H9 (cell line): Measurements from ENCODE around the gene C2orf42. TPM values are rescaled to one million over a fixed set of nuclear protein-coding genes. Genes with fewer than 3 reads are reported as not detected.

Experiments
- DNase-seq: peaks from one replicate; pipeline ENCODE4 v3.0.0-alpha.2; 2017
- H2AFZ ChIP-seq: one replicate; pipeline ENCODE4 v1.6.1; 2013; ENCODE audit warnings: mild to moderate bottlenecking, low read length, control low read depth, moderate library complexity
- H2AK5ac ChIP-seq: 2 replicates; pipeline ENCODE4 v1.6.1; 2013; ENCODE audit warnings: low read length, control low read depth, mixed read lengths; ENCODE audit not compliant: insufficient read length
- H2BK120ac ChIP-seq: one replicate; pipeline ENCODE4 v1.6.1; 2013; ENCODE audit warnings: low read depth, mild to moderate bottlenecking, low read length, control low read depth, inconsistent platforms; ENCODE audit not compliant: poor library complexity, severe bottlenecking
- H2BK12ac ChIP-seq: 2 replicates; pipeline ENCODE4 v1.6.1; 2013; ENCODE audit warnings: low read length, control low read depth, mixed read lengths, low read depth; ENCODE audit not compliant: insufficient read length
- H2BK15ac ChIP-seq: 2 replicates; pipeline ENCODE4 v1.6.1; 2013; ENCODE audit warnings: low read depth, low read length, control low read depth
- H2BK20ac ChIP-seq: one replicate; pipeline ENCODE4 v1.6.1; 2013; ENCODE audit warnings: low read depth, mild to moderate bottlenecking, low read length, control low read depth, inconsistent platforms; ENCODE audit not compliant: poor library complexity, severe bottlenecking
- H2BK5ac ChIP-seq: 2 replicates; pipeline ENCODE4 v1.6.1; 2013; ENCODE audit warnings: low read length, control low read depth, mixed read lengths; ENCODE audit not compliant: insufficient read length
- H3K14ac ChIP-seq: 2 replicates; pipeline ENCODE4 v1.6.1; 2013; ENCODE audit warnings: low read length, control low read depth; ENCODE audit not compliant: insufficient read depth
- H3K18ac ChIP-seq: 2 replicates; pipeline ENCODE4 v1.6.1; 2013; ENCODE audit warnings: low read depth, mild to moderate bottlenecking, mixed read lengths, low read length, control low read depth; ENCODE audit not compliant: insufficient read length
- H3K23ac ChIP-seq: 2 replicates; pipeline ENCODE4 v1.6.1; 2013; ENCODE audit warnings: low read length, control low read depth, mixed read lengths, low read depth; ENCODE audit not compliant: insufficient read length
- H3K23me2 ChIP-seq: 2 replicates; pipeline ENCODE4 v1.6.1; 2013; ENCODE audit warnings: low read depth, mild to moderate bottlenecking, mixed read lengths, low read length, control low read depth; ENCODE audit not compliant: insufficient read length, poor library complexity, severe bottlenecking
- H3K27ac ChIP-seq: 2 replicates; pipeline ENCODE4 v1.5.1; 2013; ENCODE audit warnings: low read length, control low read depth, mixed read lengths, low read depth; ENCODE audit not compliant: insufficient read length
- H3K27me3 ChIP-seq: 2 replicates; pipeline ENCODE4 v1.6.1; 2013; ENCODE audit warnings: low read length, control low read depth, inconsistent platforms; ENCODE audit not compliant: insufficient read depth
- H3K4ac ChIP-seq: 2 replicates; pipeline ENCODE4 v1.6.1; 2013; ENCODE audit warnings: low read depth, mild to moderate bottlenecking, control low read depth, inconsistent platforms, low read length, moderate library complexity
- H3K4me1 ChIP-seq: 2 replicates; pipeline ENCODE4 v1.6.1; 2013; ENCODE audit warnings: low read length, control low read depth, inconsistent platforms; ENCODE audit not compliant: insufficient read depth
- H3K4me2 ChIP-seq: 2 replicates; pipeline ENCODE4 v1.6.1; 2013; ENCODE audit warnings: low read length, control low read depth, mixed read lengths; ENCODE audit not compliant: insufficient read length, insufficient read depth
- H3K56ac ChIP-seq: 2 replicates; pipeline ENCODE4 v1.6.1; 2013; ENCODE audit warnings: low read depth, mild to moderate bottlenecking, mixed read lengths, low read length, control low read depth; ENCODE audit not compliant: insufficient read length
- H3K79me1 ChIP-seq: 2 replicates; pipeline ENCODE4 v1.6.1; 2013; ENCODE audit warnings: low read depth, mild to moderate bottlenecking, moderate library complexity, low read length, control low read depth, inconsistent platforms; ENCODE audit not compliant: insufficient read depth, poor library complexity, severe bottlenecking
- H3K79me2 ChIP-seq: 2 replicates; pipeline ENCODE4 v1.6.1; 2013; ENCODE audit warnings: low read length, control low read depth, inconsistent platforms; ENCODE audit not compliant: insufficient read depth
- H3K9ac ChIP-seq: 2 replicates; pipeline ENCODE4 v1.6.1; 2013; ENCODE audit warnings: low read length, control low read depth, mixed read lengths; ENCODE audit not compliant: insufficient read length; ENCODE audit errors: extremely low read depth
- H3K9me3 ChIP-seq: one replicate; pipeline ENCODE4 v1.6.1; 2013; ENCODE audit warnings: low read depth, low read length, inconsistent platforms; ENCODE audit not compliant: control insufficient read depth
- H3T11ph ChIP-seq: one replicate; pipeline ENCODE4 v1.6.1; 2013; ENCODE audit warnings: mild to moderate bottlenecking, low read length, control low read depth, inconsistent platforms
- H4K20me1 ChIP-seq: one replicate; pipeline ENCODE4 v1.6.1; 2013; ENCODE audit not compliant: control insufficient read depth, insufficient read length, insufficient read depth
- H4K5ac ChIP-seq: 2 replicates; pipeline ENCODE4 v1.6.1; 2013; ENCODE audit warnings: low read depth, mild to moderate bottlenecking, mixed read lengths, low read length, control low read depth; ENCODE audit not compliant: insufficient read length
- H4K8ac ChIP-seq: replicated peaks from 2 replicates; pipeline ENCODE4 v1.6.1; 2013; ENCODE audit warnings: low read length, control low read depth, mixed read lengths, low read depth; ENCODE audit not compliant: insufficient read length
- H4K91ac ChIP-seq: 2 replicates; pipeline ENCODE4 v1.6.1; 2013; ENCODE audit warnings: low read depth, mild to moderate bottlenecking, moderate library complexity, mixed read lengths, low read length, control low read depth; ENCODE audit not compliant: insufficient read length
- H3K27ac Mint-ChIP-seq, 3 experiments: 2 replicates in 2 of 3; 3 replicates in 1 of 3; pipeline ENCODE4 v1.8.0; 2020 to 2021; ENCODE audit warnings: mixed read lengths in 3 of 3, mild to moderate bottlenecking in 1 of 3, moderate library complexity in 1 of 3
- H3K27me3 Mint-ChIP-seq: 2 replicates; pipeline ENCODE4 v1.8.0; 2021; ENCODE audit warnings: low read depth, mild to moderate bottlenecking, moderate library complexity, mixed read lengths
- H3K36me3 Mint-ChIP-seq, 3 experiments: 2 replicates in 2 of 3; 3 replicates in 1 of 3; pipeline ENCODE4 v1.8.0; 2020 to 2021; ENCODE audit warnings: low read depth in 3 of 3, mixed read lengths in 3 of 3; ENCODE audit not compliant: insufficient read depth in 1 of 3
- H3K4me1 Mint-ChIP-seq, 2 experiments: 2 replicates each; pipeline ENCODE4 v1.8.0; 2020; ENCODE audit warnings: mixed read lengths in 2 of 2
- H3K4me3 Mint-ChIP-seq, 2 experiments: 2 replicates in 1 of 2; 3 replicates in 1 of 2; pipeline ENCODE4 v1.8.0; 2020 to 2021; ENCODE audit warnings: mild to moderate bottlenecking in 2 of 2, mixed read lengths in 2 of 2, moderate library complexity in 1 of 2
- H3K9me3 Mint-ChIP-seq, 2 experiments: 2 replicates in 1 of 2; 3 replicates in 1 of 2; pipeline ENCODE4 v1.8.0; 2020; ENCODE audit warnings: mild to moderate bottlenecking in 2 of 2, mixed read lengths in 2 of 2, moderate library complexity in 1 of 2
- WGBS: extraction: QIAGEN DNeasy Blood & Tissue Kit; methylation state at CpG from one replicate; pipeline ENCODE4 v1.1.7; 2013; ENCODE audit warnings: missing lambda C conversion rate, low lambda C conversion rate, mixed read lengths; ENCODE audit not compliant: insufficient read length; ENCODE audit errors: extremely low coverage; 5-methylcytosine and 5-hydroxymethylcytosine counted together
- total RNA-seq: library from RNA; stranded (reverse); gene quantifications from 2 replicates; pipeline ENCODE4 v1.2.1, GENCODE V29; 2021
- TF ChIP-seq, protein P1 (sequence below): fragments of 200-600 bp; sonication (generic); conservative IDR thresholded peaks from 3 replicates; pipeline ENCODE4 v1.8.0; 2021; ENCODE audit warnings: antibody characterized with exemption, mild to moderate bottlenecking

Gene C2orf42
- total RNA-seq, 1 experiment from 2014 or later = 19.0 TPM

DNA sequence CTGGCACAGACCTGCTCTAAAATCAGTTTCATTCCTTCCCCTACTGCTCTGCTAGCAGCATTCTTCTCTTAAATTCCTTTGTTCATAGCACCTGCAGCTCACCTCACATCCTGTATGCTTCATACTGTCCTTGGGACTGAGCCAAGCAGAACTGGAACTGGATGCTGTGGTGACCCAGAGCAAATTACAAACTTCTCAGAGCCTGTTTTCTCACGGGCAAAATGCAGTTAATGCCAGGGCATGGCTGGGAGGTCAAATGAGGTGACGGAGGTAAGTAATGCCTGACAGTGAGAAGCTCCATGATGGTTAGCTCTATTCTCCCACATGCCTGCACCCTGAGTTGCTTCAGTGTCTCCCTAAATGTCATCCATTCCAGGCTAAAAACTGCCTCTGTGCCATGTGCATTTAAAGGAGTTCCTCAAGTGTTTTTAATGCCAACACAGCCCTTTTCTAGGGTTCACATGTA is 29.7 kb downstream of the C2orf42 start:
- Histone ChIP-seq H2BK15ac (no peak overlapping the region), H3K14ac (no peak overlapping the region), H2BK5ac (no peak overlapping the region), H2BK20ac (no peak overlapping the region), H3K27me3 (no peaks in the 10 kb centered on the region), H3K56ac (no peak overlapping the region), H2BK12ac (no peak overlapping the region), H2AFZ (no peak overlapping the region), H3T11ph (no peak overlapping the region), H3K18ac (no peak overlapping the region), H4K20me1 (no peaks in the 10 kb centered on the region), H4K8ac (no peak overlapping the region), H3K27ac (peak overlapping the region; percentile 1), H3K4me2 (no peak overlapping the region), H3K9me3 (no peaks in the 10 kb centered on the region), H2AK5ac (no peak overlapping the region), H4K5ac (no peak overlapping the region), H3K79me2 (no peaks in the 10 kb centered on the region), H3K4ac (no peak overlapping the region), H4K91ac (no peak overlapping the region), H3K23me2 (no peaks in the 10 kb centered on the region), H3K79me1 (no peaks in the 10 kb centered on the region), H2BK120ac (no peak overlapping the region), H3K4me1 (no peaks in the 10 kb centered on the region), H3K9ac (no peak overlapping the region), H3K23ac (no peak overlapping the region)
- Mint-ChIP-seq H3K4me1 (peaks cover 0 to 4% of the 10 kb centered on the region in 2 experiments; a peak in 1 of 4 replicates), H3K27me3 (no peaks in the 10 kb centered on the region), H3K4me3 (no peak overlapping the region), H3K36me3 (peaks cover 4 to 34% (median 12%) of the 10 kb centered on the region in 3 experiments; a peak in 6 of 7 replicates), H3K9me3 (no peaks in the 10 kb centered on the region), H3K27ac (peak overlapping the region in 1 of 3 experiments; percentile 15; a peak in 1 of 7 replicates)
- WGBS = no CpG with 5 or more reads among the region's 2 CpGs
- no peak for DNase-seq
- TF ChIP-seq, protein P1, sequence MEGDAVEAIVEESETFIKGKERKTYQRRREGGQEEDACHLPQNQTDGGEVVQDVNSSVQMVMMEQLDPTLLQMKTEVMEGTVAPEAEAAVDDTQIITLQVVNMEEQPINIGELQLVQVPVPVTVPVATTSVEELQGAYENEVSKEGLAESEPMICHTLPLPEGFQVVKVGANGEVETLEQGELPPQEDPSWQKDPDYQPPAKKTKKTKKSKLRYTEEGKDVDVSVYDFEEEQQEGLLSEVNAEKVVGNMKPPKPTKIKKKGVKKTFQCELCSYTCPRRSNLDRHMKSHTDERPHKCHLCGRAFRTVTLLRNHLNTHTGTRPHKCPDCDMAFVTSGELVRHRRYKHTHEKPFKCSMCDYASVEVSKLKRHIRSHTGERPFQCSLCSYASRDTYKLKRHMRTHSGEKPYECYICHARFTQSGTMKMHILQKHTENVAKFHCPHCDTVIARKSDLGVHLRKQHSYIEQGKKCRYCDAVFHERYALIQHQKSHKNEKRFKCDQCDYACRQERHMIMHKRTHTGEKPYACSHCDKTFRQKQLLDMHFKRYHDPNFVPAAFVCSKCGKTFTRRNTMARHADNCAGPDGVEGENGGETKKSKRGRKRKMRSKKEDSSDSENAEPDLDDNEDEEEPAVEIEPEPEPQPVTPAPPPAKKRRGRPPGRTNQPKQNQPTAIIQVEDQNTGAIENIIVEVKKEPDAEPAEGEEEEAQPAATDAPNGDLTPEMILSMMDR = no peak
